Measurements from ENCODE around the gene APOA4. TPM values are rescaled to one million over a fixed set of nuclear protein-coding genes. Genes with fewer than 3 reads are reported as not detected.

APOA4 gene
- total and polyA plus RNA-seq, 8 donors, result 0.08 to 278 (median 0.45) TPM; not detected in 4

DNA sequence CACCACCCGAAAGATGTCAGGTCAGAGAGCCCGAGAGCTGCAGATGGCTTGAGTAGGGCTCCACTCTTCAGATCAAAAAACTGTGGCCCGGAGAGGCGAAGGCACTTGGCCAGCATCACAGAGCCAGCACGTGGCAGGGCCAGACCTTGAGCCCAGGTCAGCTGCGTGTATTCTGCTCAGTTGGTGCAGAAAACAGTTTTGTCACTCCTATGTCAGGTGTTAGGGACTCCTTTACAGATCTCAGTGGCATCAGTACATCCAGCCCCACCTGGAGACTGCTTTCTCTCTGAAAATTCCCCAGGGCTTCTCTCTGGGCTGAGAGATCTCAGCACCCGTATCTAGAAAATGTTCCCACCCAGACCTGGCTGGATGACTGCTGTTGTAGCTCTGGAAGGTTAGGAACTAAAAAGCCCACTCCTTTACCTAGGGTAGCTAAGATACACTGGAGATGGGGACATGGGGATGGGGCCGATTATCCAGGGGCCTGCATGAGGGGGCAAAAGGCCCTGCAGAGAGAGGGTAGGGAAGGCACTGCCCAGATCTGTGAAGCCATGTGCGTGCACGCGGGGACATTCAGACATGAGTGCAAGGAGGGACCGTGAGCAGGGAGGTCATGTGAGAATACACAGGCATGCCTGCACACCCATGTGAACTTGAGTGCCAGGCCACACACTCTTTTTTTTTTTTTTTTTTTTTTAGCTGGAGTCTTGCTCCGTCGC, 10.9 kb upstream of the APOA4 start:
- intact Hi-C loops (cut with DNase I; ENCODE audit: low total_unique reads), result no loop called here
- no peaks in the 10 kb centered on the region for H3K9me3 ChIP-seq
- H3K4me3 ChIP-seq, result no peak overlapping the region
- H3K27me3 ChIP-seq, result no peaks in the 10 kb centered on the region
- no peak for TF ChIP-seq POLR2AphosphoS5 (IDR thresholded peaks at IDR 0.05)
- TF ChIP-seq POLR2A (IDR thresholded peaks at IDR 0.05), result no peak
- TF ChIP-seq EP300 (IDR thresholded peaks at IDR 0.05), result no peak
- TF ChIP-seq, protein P1, sequence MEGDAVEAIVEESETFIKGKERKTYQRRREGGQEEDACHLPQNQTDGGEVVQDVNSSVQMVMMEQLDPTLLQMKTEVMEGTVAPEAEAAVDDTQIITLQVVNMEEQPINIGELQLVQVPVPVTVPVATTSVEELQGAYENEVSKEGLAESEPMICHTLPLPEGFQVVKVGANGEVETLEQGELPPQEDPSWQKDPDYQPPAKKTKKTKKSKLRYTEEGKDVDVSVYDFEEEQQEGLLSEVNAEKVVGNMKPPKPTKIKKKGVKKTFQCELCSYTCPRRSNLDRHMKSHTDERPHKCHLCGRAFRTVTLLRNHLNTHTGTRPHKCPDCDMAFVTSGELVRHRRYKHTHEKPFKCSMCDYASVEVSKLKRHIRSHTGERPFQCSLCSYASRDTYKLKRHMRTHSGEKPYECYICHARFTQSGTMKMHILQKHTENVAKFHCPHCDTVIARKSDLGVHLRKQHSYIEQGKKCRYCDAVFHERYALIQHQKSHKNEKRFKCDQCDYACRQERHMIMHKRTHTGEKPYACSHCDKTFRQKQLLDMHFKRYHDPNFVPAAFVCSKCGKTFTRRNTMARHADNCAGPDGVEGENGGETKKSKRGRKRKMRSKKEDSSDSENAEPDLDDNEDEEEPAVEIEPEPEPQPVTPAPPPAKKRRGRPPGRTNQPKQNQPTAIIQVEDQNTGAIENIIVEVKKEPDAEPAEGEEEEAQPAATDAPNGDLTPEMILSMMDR (IDR thresholded peaks at IDR 0.05), result no peak
- WGBS, 5 donors, result 89 to 96% (median 92%) methylated on average over 14 of the region's 14 CpGs
- H3K4me1 ChIP-seq, result peaks cover 19 to 56% (median 45%) of the 10 kb centered on the region in 4 donors
- no peaks in the 10 kb centered on the region for H3K36me3 ChIP-seq
- no peak overlapping the region for H3K27ac ChIP-seq
- no peak for DNase-seq

DNA sequence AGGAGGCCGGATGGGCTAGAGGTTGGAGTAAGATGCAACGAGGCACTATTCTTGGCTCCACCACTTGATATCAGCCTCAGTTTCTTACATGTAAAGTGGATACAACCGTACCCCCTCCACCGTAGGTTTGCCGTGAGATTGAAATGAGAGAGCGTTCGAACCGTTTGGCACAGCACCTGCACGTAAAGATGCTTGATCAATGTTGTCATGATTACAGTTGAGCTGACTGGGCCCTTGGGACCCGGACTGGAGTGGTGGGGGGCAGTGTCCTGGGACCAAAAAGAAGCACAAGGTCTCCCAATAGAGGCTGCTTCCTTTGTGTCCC, 10.3 kb upstream of the APOA4 start:
- H3K27ac ChIP-seq, result no peak overlapping the region
- H3K9me3 ChIP-seq, result no peaks in the 10 kb centered on the region
- no peaks in the 10 kb centered on the region for H3K36me3 ChIP-seq
- H3K27me3 ChIP-seq, result no peaks in the 10 kb centered on the region
- 85 to 97% (median 94%) methylated on average over 9 to 10 of the region's 10 CpGs for WGBS, 5 donors
- TF ChIP-seq EP300 (IDR thresholded peaks at IDR 0.05) (no peak), POLR2AphosphoS5 (IDR thresholded peaks at IDR 0.05) (no peak), POLR2A (IDR thresholded peaks at IDR 0.05) (no peak)
- TF ChIP-seq, protein P1 (IDR thresholded peaks at IDR 0.05), result no peak
- DNase-seq, result no peak
- peaks cover 19 to 58% (median 46%) of the 10 kb centered on the region in 4 donors for H3K4me1 ChIP-seq
- intact Hi-C loops (cut with DNase I; ENCODE audit: low total_unique reads), result no loop called here
- no peak overlapping the region for H3K4me3 ChIP-seq

DNA sequence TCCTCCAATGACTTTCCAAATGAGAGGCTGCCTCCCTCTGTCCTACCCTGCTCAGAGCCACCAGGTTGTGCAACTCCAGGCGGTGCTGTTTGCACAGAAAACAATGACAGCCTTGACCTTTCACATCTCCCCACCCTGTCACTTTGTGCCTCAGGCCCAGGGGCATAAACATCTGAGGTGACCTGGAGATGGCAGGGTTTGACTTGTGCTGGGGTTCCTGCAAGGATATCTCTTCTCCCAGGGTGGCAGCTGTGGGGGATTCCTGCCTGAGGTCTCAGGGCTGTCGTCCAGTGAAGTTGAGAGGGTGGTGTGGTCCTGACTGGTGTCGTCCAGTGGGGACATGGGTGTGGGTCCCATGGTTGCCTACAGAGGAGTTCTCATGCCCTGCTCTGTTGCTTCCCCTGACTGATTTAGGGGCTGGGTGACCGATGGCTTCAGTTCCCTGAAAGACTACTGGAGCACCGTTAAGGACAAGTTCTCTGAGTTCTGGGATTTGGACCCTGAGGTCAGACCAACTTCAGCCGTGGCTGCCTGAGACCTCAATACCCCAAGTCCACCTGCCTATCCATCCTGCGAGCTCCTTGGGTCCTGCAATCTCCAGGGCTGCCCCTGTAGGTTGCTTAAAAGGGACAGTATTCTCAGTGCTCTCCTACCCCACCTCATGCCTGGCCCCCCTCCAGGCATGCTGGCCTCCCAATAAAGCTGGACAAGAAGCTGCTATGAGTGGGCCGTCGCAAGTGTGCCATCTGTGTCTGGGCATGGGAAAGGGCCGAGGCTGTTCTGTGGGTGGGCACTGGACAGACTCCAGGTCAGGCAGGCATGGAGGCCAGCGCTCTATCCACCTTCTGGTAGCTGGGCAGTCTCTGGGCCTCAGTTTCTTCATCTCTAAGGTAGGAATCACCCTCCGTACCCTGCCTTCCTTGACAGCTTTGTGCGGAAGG, 9.5 kb upstream of the APOA4 start:
- Histone ChIP-seq H3K9me3 (no peaks in the 10 kb centered on the region), H3K27ac (no peak overlapping the region), H3K4me3 (no peak overlapping the region), H3K36me3 (no peaks in the 10 kb centered on the region), H3K4me1 (peaks cover 19 to 58% (median 40%) of the 10 kb centered on the region in 4 donors), H3K27me3 (no peaks in the 10 kb centered on the region)
- DNase-seq, result peak; percentile 55 to 64
- intact Hi-C loops (cut with DNase I; ENCODE audit: low total_unique reads), result no loop called here
- TF ChIP-seq, protein P1 (IDR thresholded peaks at IDR 0.05), result peak in 1 of 7 experiments; percentile 25
- TF ChIP-seq POLR2A (IDR thresholded peaks at IDR 0.05) (no peak), POLR2AphosphoS5 (IDR thresholded peaks at IDR 0.05) (peak in 1 of 3 donors; percentile 12), EP300 (IDR thresholded peaks at IDR 0.05) (no peak)
- WGBS, 5 donors, result 69 to 79% (median 76%) methylated on average over 5 to 13 of the region's 13 CpGs

DNA sequence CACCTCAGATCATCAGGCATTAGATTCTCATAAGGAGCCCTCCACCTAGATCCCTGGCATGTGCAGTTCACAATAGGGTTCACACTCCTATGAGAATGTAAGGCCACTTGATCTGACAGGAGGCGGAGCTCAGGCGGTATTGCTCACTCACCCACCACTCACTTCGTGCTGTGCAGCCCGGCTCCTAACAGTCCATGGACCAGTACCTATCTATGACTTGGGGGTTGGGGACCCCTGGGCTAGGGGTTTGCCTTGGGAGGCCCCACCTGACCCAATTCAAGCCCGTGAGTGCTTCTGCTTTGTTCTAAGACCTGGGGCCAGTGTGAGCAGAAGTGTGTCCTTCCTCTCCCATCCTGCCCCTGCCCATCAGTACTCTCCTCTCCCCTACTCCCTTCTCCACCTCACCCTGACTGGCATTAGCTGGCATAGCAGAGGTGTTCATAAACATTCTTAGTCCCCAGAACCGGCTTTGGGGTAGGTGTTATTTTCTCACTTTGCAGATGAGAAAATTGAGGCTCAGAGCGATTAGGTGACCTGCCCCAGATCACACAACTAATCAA, 8.8 kb upstream of the APOA4 start:
- Histone ChIP-seq H3K36me3 (no peaks in the 10 kb centered on the region), H3K4me3 (no peak overlapping the region), H3K4me1 (peaks cover 11 to 52% (median 32%) of the 10 kb centered on the region in 4 donors), H3K27ac (no peak overlapping the region), H3K9me3 (no peaks in the 10 kb centered on the region), H3K27me3 (no peaks in the 10 kb centered on the region)
- intact Hi-C loops (cut with DNase I; ENCODE audit: low total_unique reads), result no loop called here
- DNase-seq, result no peak
- WGBS, 5 donors, result 78 to 85% (median 85%) methylated on average over 6 to 7 of the region's 7 CpGs
- no peak for TF ChIP-seq EP300 (IDR thresholded peaks at IDR 0.05)
- TF ChIP-seq, protein P1 (IDR thresholded peaks at IDR 0.05), result peak in 1 of 7 experiments; percentile 6
- no peak for TF ChIP-seq POLR2AphosphoS5 (IDR thresholded peaks at IDR 0.05)
- TF ChIP-seq POLR2A (IDR thresholded peaks at IDR 0.05), result no peak
